ENCODE results near the gene AKT3. TPM values are rescaled to one million over a fixed set of nuclear protein-coding genes. Genes with fewer than 3 reads are reported as not detected.

The AKT3 gene
- total RNA-seq, 3 donors from 2014 or later (not counting 1 experiment from before 2014, with no cell fraction given) = 135 to 157 (median 136) TPM

- Mint-ChIP-seq H3K36me3 (peaks cover 10% of the 10 kb centered on the region), H3K4me3 (no peak overlapping the region), H3K9me3 (no peaks in the 10 kb centered on the region), H3K4me1 (peaks cover 13 to 19% of the 10 kb centered on the region in 2 donors), H3K27me3 (ENCODE audit: low read depth in 2 of 2) (no peaks in the 10 kb centered on the region), H3K27ac (peak overlapping the region in 1 of 2 donors; percentile 11)
- H3K36me3 ChIP-seq (ENCODE audit: control insufficient read depth, insufficient read depth, low read length) = peaks cover 2% of the 10 kb centered on the region
- intact Hi-C loops (cut with micrococcal nuclease) = no loop called here
- no peaks in the 10 kb centered on the region for H3K9me3 ChIP-seq (ENCODE audit: control insufficient read depth, insufficient read depth, low read length)
- 97% methylated on average over 10 of the region's 10 CpGs for WGBS (ENCODE audit: insufficient coverage)
- ATAC-seq (no peak), DNase-seq (no peak)
- no peak overlapping the region for H3K4me3 ChIP-seq (ENCODE audit: low read length)
- no peaks in the 10 kb centered on the region for H3K27me3 ChIP-seq (ENCODE audit: control insufficient read depth, insufficient read depth, low read length)
- peaks cover 16% of the 10 kb centered on the region for H3K4me1 ChIP-seq (ENCODE audit: control insufficient read depth, insufficient read depth, low read length)
- TF ChIP-seq CTCF (IDR thresholded peaks at IDR 0.05) = no peak
- no peak overlapping the region for H3K27ac ChIP-seq (ENCODE audit: low read length)
Observed at GRCh38 chr1:243497939-243498681, 351.9 kb downstream of the AKT3 start.

- no peak for TF ChIP-seq CTCF (IDR thresholded peaks at IDR 0.05)
- Mint-ChIP-seq H3K27me3 (ENCODE audit: low read depth in 2 of 2) (no peaks in the 10 kb centered on the region), H3K36me3 (no peaks in the 10 kb centered on the region), H3K9me3 (no peaks in the 10 kb centered on the region), H3K4me1 (peaks cover 13 to 19% of the 10 kb centered on the region in 2 donors), H3K4me3 (no peak overlapping the region), H3K27ac (peak overlapping the region; percentile 80 to 93)
- no peak for ATAC-seq
- intact Hi-C loops (cut with micrococcal nuclease) = no loop called here
- H3K4me3 ChIP-seq (ENCODE audit: low read length) = no peak overlapping the region
- DNase-seq = no peak
- WGBS (ENCODE audit: insufficient coverage) = 95% methylated on average over 11 of the region's 11 CpGs
- H3K4me1 ChIP-seq (ENCODE audit: control insufficient read depth, insufficient read depth, low read length) = peaks cover 16% of the 10 kb centered on the region
- no peaks in the 10 kb centered on the region for H3K9me3 ChIP-seq (ENCODE audit: control insufficient read depth, insufficient read depth, low read length)
- no peaks in the 10 kb centered on the region for H3K27me3 ChIP-seq (ENCODE audit: control insufficient read depth, insufficient read depth, low read length)
- H3K36me3 ChIP-seq (ENCODE audit: control insufficient read depth, insufficient read depth, low read length) = peaks cover 2% of the 10 kb centered on the region
- no peak overlapping the region for H3K27ac ChIP-seq (ENCODE audit: low read length)
Observed at GRCh38 chr1:243496806-243497205, 353.2 kb downstream of the AKT3 start.

GRCh38 chr1:243496187-243496646 lies 353.8 kb downstream of the AKT3 start:
- H3K27me3 Mint-ChIP-seq (ENCODE audit: low read depth in 2 of 2) = no peaks in the 10 kb centered on the region
- Histone ChIP-seq H3K27ac (ENCODE audit: low read length) (peak overlapping the region; percentile 46), H3K4me1 (ENCODE audit: control insufficient read depth, insufficient read depth, low read length) (peaks cover 16% of the 10 kb centered on the region), H3K9me3 (ENCODE audit: control insufficient read depth, insufficient read depth, low read length) (no peaks in the 10 kb centered on the region), H3K36me3 (ENCODE audit: control insufficient read depth, insufficient read depth, low read length) (peaks cover 2% of the 10 kb centered on the region), H3K27me3 (ENCODE audit: control insufficient read depth, insufficient read depth, low read length) (no peaks in the 10 kb centered on the region), H3K4me3 (ENCODE audit: low read length) (no peak overlapping the region)
- intact Hi-C loops (cut with micrococcal nuclease) = no loop called here
- no peaks in the 10 kb centered on the region for H3K36me3 Mint-ChIP-seq
- TF ChIP-seq CTCF (IDR thresholded peaks at IDR 0.05) = no peak
- peak in 2 of 3 donors; percentile 36 to 50 for ATAC-seq
- H3K27ac Mint-ChIP-seq = peak overlapping the region; percentile 80 to 93
- H3K4me1 Mint-ChIP-seq = peaks cover 13 to 19% of the 10 kb centered on the region in 2 donors
- WGBS (ENCODE audit: insufficient coverage) = 63% methylated on average over 19 of the region's 19 CpGs
- H3K9me3 Mint-ChIP-seq = no peaks in the 10 kb centered on the region
- no peak for DNase-seq
- peak overlapping the region; percentile 62 for H3K4me3 Mint-ChIP-seq
